ENCODE measurements around the gene SEMA3F.

GRCh38 chr3:50220109-50220508 lies 65.0 kb downstream of the SEMA3F start:
- TF ChIP-seq CTCF (IDR thresholded peaks at IDR 0.05; ENCODE audit: extremely low read depth in 1 of 2, insufficient read depth in 1 of 2, low read depth in 1 of 2, low read length in 2 of 2): no peak
- TF ChIP-seq MAX (IDR thresholded peaks at IDR 0.05; ENCODE audit: insufficient read depth, insufficient read length): no peak
- no peak for TF ChIP-seq POLR2A (IDR thresholded peaks at IDR 0.05; ENCODE audit: low read depth, low read length)
- TF ChIP-seq POLR2AphosphoS5 (IDR thresholded peaks at IDR 0.05; ENCODE audit: insufficient read depth, low read depth, low read length): no peak
- no peak for TF ChIP-seq GATA2 (IDR thresholded peaks at IDR 0.05; ENCODE audit: insufficient read depth, insufficient read length, low read depth, low read length)

Measured in endothelial cell of umbilical vein (primary cell).